KOPT-K1 (cell line): ENCODE results near the gene POGZ.
A peak's percentile ranks its signal among the peaks of the same experiment; 100 is the strongest.

Source experiments
- H3K27ac ChIP-seq: fragments of 200-600 bp; sonication (generic); 2 replicates; pipeline ENCODE4 v1.5.1; 2016; ENCODE audit warnings: antibody characterized with exemption, mild to moderate bottlenecking, low read depth, low read length; ENCODE audit not compliant: poor library complexity, severe bottlenecking
- H3K36me3 ChIP-seq: fragments of 200-600 bp; sonication (generic); 2 replicates; pipeline ENCODE4 v1.5.1; 2017; ENCODE audit warnings: antibody characterized with exemption, mild to moderate bottlenecking, low read length, moderate library complexity; ENCODE audit not compliant: insufficient read depth
- H3K9me3 ChIP-seq: fragments of 200-600 bp; sonication (generic); 2 replicates; pipeline ENCODE4 v1.5.1; 2017; ENCODE audit warnings: antibody characterized with exemption, low read length, mild to moderate bottlenecking; ENCODE audit not compliant: insufficient read depth, poor library complexity, severe bottlenecking

Gene POGZ

GRCh38 chr1:151491641-151492040, 32.3 kb upstream of the POGZ start:
- Histone ChIP-seq H3K27ac (no peak overlapping the region), H3K36me3 (no peaks in the 10 kb centered on the region), H3K9me3 (no peaks in the 10 kb centered on the region)

GRCh38 chr1:151486557-151486956, 27.3 kb upstream of the POGZ start:
- H3K9me3 ChIP-seq = peaks cover 9% of the 10 kb centered on the region

GRCh38 chr1:151485685-151486255, 26.5 kb upstream of the POGZ start:
- H3K9me3 ChIP-seq = peaks cover 9% of the 10 kb centered on the region
- no peaks in the 10 kb centered on the region for H3K36me3 ChIP-seq
- H3K27ac ChIP-seq = no peak overlapping the region

More at GRCh38 chr1:151486557-151486956, 27.3 kb upstream of the POGZ start:
- Histone ChIP-seq H3K36me3 (no peaks in the 10 kb centered on the region), H3K27ac (no peak overlapping the region)

- Histone ChIP-seq H3K9me3 (peaks cover 9% of the 10 kb centered on the region), H3K27ac (no peak overlapping the region)
Measured at GRCh38 chr1:151482017-151482416, 22.7 kb upstream of the POGZ start.

GRCh38 chr1:151479462-151479861, 20.2 kb upstream of the POGZ start:
- Histone ChIP-seq H3K36me3 (no peaks in the 10 kb centered on the region), H3K9me3 (peaks cover 9% of the 10 kb centered on the region), H3K27ac (no peak overlapping the region)

More at GRCh38 chr1:151482017-151482416, 22.7 kb upstream of the POGZ start:
- H3K36me3 ChIP-seq = no peaks in the 10 kb centered on the region

- H3K9me3 ChIP-seq = peaks cover 9% of the 10 kb centered on the region
- no peaks in the 10 kb centered on the region for H3K36me3 ChIP-seq
- no peak overlapping the region for H3K27ac ChIP-seq
Measured at GRCh38 chr1:151478923-151479322, 19.6 kb upstream of the POGZ start.

- H3K9me3 ChIP-seq = peaks cover 9% of the 10 kb centered on the region
- H3K27ac ChIP-seq = no peak overlapping the region
Measured at GRCh38 chr1:151478140-151478812, 19.0 kb upstream of the POGZ start.

GRCh38 chr1:151477066-151477465, 17.8 kb upstream of the POGZ start:
- Histone ChIP-seq H3K36me3 (no peaks in the 10 kb centered on the region), H3K9me3 (peaks cover 5% of the 10 kb centered on the region), H3K27ac (no peak overlapping the region)

More at GRCh38 chr1:151478140-151478812, 19.0 kb upstream of the POGZ start:
- H3K36me3 ChIP-seq = no peaks in the 10 kb centered on the region

- Histone ChIP-seq H3K36me3 (no peaks in the 10 kb centered on the region), H3K9me3 (no peaks in the 10 kb centered on the region), H3K27ac (no peak overlapping the region)
Measured at GRCh38 chr1:151476083-151476482, 16.8 kb upstream of the POGZ start.

- no peaks in the 10 kb centered on the region for H3K9me3 ChIP-seq
- no peaks in the 10 kb centered on the region for H3K36me3 ChIP-seq
- H3K27ac ChIP-seq = no peak overlapping the region
Measured at GRCh38 chr1:151475175-151475574, 15.9 kb upstream of the POGZ start.

- Histone ChIP-seq H3K36me3 (no peaks in the 10 kb centered on the region), H3K9me3 (no peaks in the 10 kb centered on the region), H3K27ac (no peak overlapping the region)
Measured at GRCh38 chr1:151474745-151475144, 15.5 kb upstream of the POGZ start.

GRCh38 chr1:151472856-151473731, 13.8 kb upstream of the POGZ start:
- H3K27ac ChIP-seq = no peak overlapping the region
- H3K9me3 ChIP-seq = no peaks in the 10 kb centered on the region
- no peaks in the 10 kb centered on the region for H3K36me3 ChIP-seq

- H3K36me3 ChIP-seq = no peaks in the 10 kb centered on the region
- H3K27ac ChIP-seq = no peak overlapping the region
- H3K9me3 ChIP-seq = no peaks in the 10 kb centered on the region
Measured at GRCh38 chr1:151465026-151465425, 5.7 kb upstream of the POGZ start.

GRCh38 chr1:151461694-151462093, 2.4 kb upstream of the POGZ start:
- no peaks in the 10 kb centered on the region for H3K36me3 ChIP-seq
- H3K27ac ChIP-seq = no peak overlapping the region
- no peaks in the 10 kb centered on the region for H3K9me3 ChIP-seq

- peaks cover 11% of the 10 kb centered on the region for H3K36me3 ChIP-seq
- no peaks in the 10 kb centered on the region for H3K9me3 ChIP-seq
- peak overlapping the region; percentile 66 for H3K27ac ChIP-seq
Measured at GRCh38 chr1:151458802-151459330, 428 bp downstream of the POGZ start.
